Neutrophil (primary cell): ENCODE results near the gene P3H3.

Experiments used
- H3K27ac ChIP-seq: fragments of 200-600 bp; sonication (generic); 2 replicates; pipeline ENCODE4 v1.5.1; 2016; ENCODE audit warnings: mild to moderate bottlenecking, moderate library complexity
- H3K27me3 ChIP-seq: fragments of 200-600 bp; sonication (generic); 2 replicates; pipeline ENCODE4 v1.6.0; 2016; ENCODE audit warnings: mild to moderate bottlenecking
- H3K36me3 ChIP-seq: fragments of 200-600 bp; sonication (generic); 2 replicates; pipeline ENCODE4 v1.5.1; 2017
- H3K4me1 ChIP-seq, 2 experiments: fragments of 200-600 bp in 1 of 2; sonication (generic) in 1 of 2; 1 replicate in 1 of 2; 2 replicates in 1 of 2; pipeline versions ENCODE4 v1.5.1 to v1.6.1; 2013 to 2016; ENCODE audit warnings: low read depth in 1 of 2, low read length in 1 of 2, mild to moderate bottlenecking in 1 of 2, moderate library complexity in 1 of 2; ENCODE audit not compliant: control insufficient read depth in 1 of 2, insufficient read depth in 1 of 2
- H3K4me3 ChIP-seq, 2 experiments: fragments of 200-600 bp in 1 of 2; sonication (generic) in 1 of 2; 1 replicate in 1 of 2; 2 replicates in 1 of 2; pipeline ENCODE4 v1.5.1; 2013 to 2016; ENCODE audit warnings: low read depth in 1 of 2, low read length in 1 of 2, mild to moderate bottlenecking in 1 of 2, moderate library complexity in 1 of 2
- H3K9me3 ChIP-seq: fragments of 200-600 bp; sonication (generic); 2 replicates; pipeline ENCODE4 v1.5.1; 2016
- CTCF ChIP-seq: fragments of 200-600 bp; sonication (generic); IDR thresholded peaks from 2 replicates; pipeline ENCODE4 v1.5.1; 2016; ENCODE audit warnings: antibody characterized with exemption

Gene P3H3

GRCh38 chr12:6823182-6824084, 4.8 kb upstream of the P3H3 start:
- Histone ChIP-seq H3K9me3 (no peaks in the 10 kb centered on the region), H3K4me3 (no peak overlapping the region), H3K27me3 (peaks cover 69% of the 10 kb centered on the region), H3K4me1 (peaks cover 22 to 25% of the 10 kb centered on the region in 2 experiments), H3K27ac (no peak overlapping the region), H3K36me3 (no peaks in the 10 kb centered on the region)
- no peak for TF ChIP-seq CTCF

DNA sequence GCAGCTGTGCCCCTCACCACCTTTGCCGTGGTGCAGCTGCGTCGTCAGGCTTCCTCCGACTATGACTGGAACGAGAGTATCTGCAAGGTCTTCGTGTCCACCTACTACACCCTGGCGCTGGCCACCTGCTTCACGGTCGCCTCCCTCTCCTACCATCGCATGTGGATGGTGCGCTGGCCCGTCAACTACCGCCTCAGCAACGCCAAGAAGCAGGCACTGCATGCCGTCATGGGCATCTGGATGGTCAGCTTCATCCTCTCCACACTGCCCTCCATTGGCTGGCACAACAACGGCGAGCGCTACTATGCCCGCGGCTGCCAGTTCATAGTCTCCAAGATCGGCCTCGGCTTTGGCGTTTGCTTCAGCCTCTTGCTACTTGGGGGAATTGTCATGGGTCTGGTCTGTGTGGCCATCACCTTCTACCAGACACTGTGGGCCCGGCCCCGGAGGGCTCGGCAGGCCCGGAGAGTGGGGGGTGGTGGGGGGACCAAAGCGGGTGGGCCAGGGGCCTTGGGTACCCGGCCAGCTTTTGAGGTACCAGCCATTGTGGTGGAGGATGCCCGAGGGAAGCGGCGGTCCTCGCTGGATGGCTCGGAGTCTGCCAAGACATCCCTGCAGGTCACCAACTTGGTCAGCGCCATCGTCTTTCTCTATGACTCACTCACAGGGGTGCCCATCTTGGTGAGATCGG, 4.0 kb upstream of the P3H3 start:
- H3K36me3 ChIP-seq, result no peaks in the 10 kb centered on the region
- H3K4me1 ChIP-seq, result peaks cover 30 to 33% of the 10 kb centered on the region in 2 experiments
- TF ChIP-seq CTCF, result no peak
- peaks cover 77% of the 10 kb centered on the region for H3K27me3 ChIP-seq
- H3K4me3 ChIP-seq, result no peak overlapping the region
- H3K27ac ChIP-seq, result no peak overlapping the region
- H3K9me3 ChIP-seq, result no peaks in the 10 kb centered on the region

- H3K27ac ChIP-seq, result no peak overlapping the region
- peaks cover 33 to 37% of the 10 kb centered on the region in 2 experiments for H3K4me1 ChIP-seq
- no peaks in the 10 kb centered on the region for H3K36me3 ChIP-seq
- no peak overlapping the region for H3K4me3 ChIP-seq
- TF ChIP-seq CTCF, result no peak
- H3K9me3 ChIP-seq, result no peaks in the 10 kb centered on the region
- H3K27me3 ChIP-seq, result peaks cover 84% of the 10 kb centered on the region
Measured at GRCh38 chr12:6824901-6825381, 3.3 kb upstream of the P3H3 start.

- H3K4me3 ChIP-seq, result no peak overlapping the region
- peak; percentile 89 for TF ChIP-seq CTCF
- H3K27me3 ChIP-seq, result peaks cover 90% of the 10 kb centered on the region
- H3K36me3 ChIP-seq, result no peaks in the 10 kb centered on the region
- H3K4me1 ChIP-seq, result peaks cover 33 to 37% of the 10 kb centered on the region in 2 experiments
- no peak overlapping the region for H3K27ac ChIP-seq
- no peaks in the 10 kb centered on the region for H3K9me3 ChIP-seq
Measured at GRCh38 chr12:6825398-6826124, 2.6 kb upstream of the P3H3 start.

GRCh38 chr12:6826125-6826733, 2.0 kb upstream of the P3H3 start:
- Histone ChIP-seq H3K27me3 (peaks cover 94% of the 10 kb centered on the region), H3K4me1 (peaks cover 29 to 32% of the 10 kb centered on the region in 2 experiments), H3K4me3 (no peak overlapping the region), H3K27ac (no peak overlapping the region), H3K9me3 (no peaks in the 10 kb centered on the region), H3K36me3 (no peaks in the 10 kb centered on the region)
- TF ChIP-seq CTCF, result no peak
